NT2/D1 (cell line): ENCODE data around the gene TTLL1.

ENCODE experiments used
- SUZ12 ChIP-seq: IDR thresholded peaks from 2 replicates; pipeline ENCODE4 v1.6.1; 2011; ENCODE audit not compliant: insufficient read length, insufficient read depth; ENCODE audit errors: extremely low read depth
- YY1 ChIP-seq: IDR thresholded peaks from 2 replicates; pipeline ENCODE4 v1.6.1; 2011; ENCODE audit not compliant: insufficient read length, insufficient read depth
- ZNF274 ChIP-seq: IDR thresholded peaks from 2 replicates; pipeline ENCODE4 v1.6.1; 2011; ENCODE audit warnings: mild to moderate bottlenecking, low read depth, low read length

- TF ChIP-seq ZNF274: no peak
- no peak for TF ChIP-seq YY1
- TF ChIP-seq SUZ12: no peak
Observed at GRCh38 chr22:43001271-43002201, 87.7 kb downstream of the TTLL1 start.
